Kidney epithelial cell (primary cell): ENCODE measurements around the gene RNASE13. TPM values are rescaled to one million over a fixed set of nuclear protein-coding genes. Genes with fewer than 3 reads are reported as not detected.
"Not testable (repeated sequence)": the region's sequence is repeated elsewhere in the genome, so short reads cannot be mapped to it uniquely, and the experiment has no call there.

Experiments used
- DNase-seq: peaks from one replicate; pipeline ENCODE4 v3.0.0-alpha.2; 2010; ENCODE audit warnings: low read depth
- H3K27me3 ChIP-seq: 2 replicates; pipeline ENCODE4 v1.6.0; 2011; ENCODE audit warnings: low read length; ENCODE audit not compliant: control insufficient read depth, insufficient read depth
- H3K36me3 ChIP-seq: 2 replicates; pipeline ENCODE4 v1.5.1; 2011; ENCODE audit warnings: low read length; ENCODE audit not compliant: control insufficient read depth, insufficient read depth
- H3K4me3 ChIP-seq: 2 replicates; pipeline ENCODE4 v1.5.1; 2011; ENCODE audit warnings: low read depth, mild to moderate bottlenecking, control low read depth, low read length
- CTCF ChIP-seq: IDR thresholded peaks from 2 replicates; pipeline ENCODE4 v1.5.1; 2011; ENCODE audit warnings: mild to moderate bottlenecking, moderate library complexity, low read length, control low read depth, inconsistent platforms; ENCODE audit not compliant: insufficient read depth, poor library complexity, severe bottlenecking
- total RNA-seq: library from RNA; depleted of rRNA; stranded (reverse); fragments of >200 nt; gene quantifications from 2 replicates; pipeline ENCODE4 v1.2.3, GENCODE V29; 2015

Gene RNASE13
- total RNA-seq, 1 donor from 2014 or later: not detected

GRCh38 chr14:21011136-21011535 is 23.5 kb downstream of the RNASE13 start:
- no peak overlapping the region for H3K4me3 ChIP-seq
- TF ChIP-seq CTCF: no peak
- peaks cover 3% of the 10 kb centered on the region for H3K27me3 ChIP-seq
- no peaks in the 10 kb centered on the region for H3K36me3 ChIP-seq
- no peak for DNase-seq

GRCh38 chr14:21009721-21010120 is 24.9 kb downstream of the RNASE13 start:
- H3K36me3 ChIP-seq, DNase-seq, H3K27me3 ChIP-seq, H3K4me3 ChIP-seq: not testable (repeated sequence)

GRCh38 chr14:21003788-21004346 is 30.7 kb downstream of the RNASE13 start:
- no peak for DNase-seq
- no peak for TF ChIP-seq CTCF
- no peaks in the 10 kb centered on the region for H3K36me3 ChIP-seq
- H3K27me3 ChIP-seq: no peaks in the 10 kb centered on the region
- no peak overlapping the region for H3K4me3 ChIP-seq

- no peak overlapping the region for H3K4me3 ChIP-seq
- no peak for DNase-seq
- no peak for TF ChIP-seq CTCF
- no peaks in the 10 kb centered on the region for H3K27me3 ChIP-seq
- H3K36me3 ChIP-seq: peaks cover 2% of the 10 kb centered on the region
Measured at GRCh38 chr14:21001218-21001617, 33.4 kb downstream of the RNASE13 start.

GRCh38 chr14:20999591-20999990 is 35.0 kb downstream of the RNASE13 start:
- Histone ChIP-seq H3K4me3 (no peak overlapping the region), H3K36me3 (peaks cover 4% of the 10 kb centered on the region), H3K27me3 (no peaks in the 10 kb centered on the region)
- TF ChIP-seq CTCF: no peak
- DNase-seq: no peak

GRCh38 chr14:20998674-20999366 is 35.8 kb downstream of the RNASE13 start, which contains the start of gene SLC39A2:
SLC39A2 (plus strand) TSS chr14:20999293; CDS start chr14:20999447, 154 bp downstream.
- Histone ChIP-seq H3K27me3 (no peaks in the 10 kb centered on the region), H3K36me3 (peaks cover 4% of the 10 kb centered on the region), H3K4me3 (no peak within 1 kb of the TSS)
- no peak for TF ChIP-seq CTCF
- peak; percentile 23 for DNase-seq
